GM23338 (cell line): ENCODE results near the gene WFS1.

Experiments used
- CTCF ChIP-seq, 2 experiments: fragments of 200-600 bp in 1 of 2; sonication (generic) in 1 of 2; conservative IDR thresholded peaks; 2 replicates each; pipeline versions ENCODE4 v1.5.1 to v1.6.1; 2016 to 2017; ENCODE audit warnings: antibody characterized with exemption in 2 of 2, low read depth in 2 of 2, mild to moderate bottlenecking in 2 of 2, moderate library complexity in 1 of 2
- EZH2 ChIP-seq: fragments of 200-600 bp; sonication (generic); IDR thresholded peaks from one replicate; pipeline ENCODE4 v1.8.0; 2017; ENCODE audit warnings: antibody characterized with exemption, mild to moderate bottlenecking, low read depth; ENCODE audit not compliant: unreplicated experiment
- EZH2phosphoT487 ChIP-seq: fragments of 200-600 bp; sonication (generic); IDR thresholded peaks from one replicate; pipeline ENCODE4 v1.8.1; 2018; ENCODE audit warnings: antibody characterized with exemption; ENCODE audit not compliant: unreplicated experiment
- JUNB ChIP-seq: IDR thresholded peaks from one replicate; pipeline ENCODE4 v1.6.1; 2016; ENCODE audit warnings: antibody characterized with exemption; ENCODE audit not compliant: unreplicated experiment
- POLR2AphosphoS5 ChIP-seq: IDR thresholded peaks from 2 replicates; pipeline ENCODE4 v1.6.1; 2016; ENCODE audit warnings: antibody characterized with exemption, low read depth
- REST ChIP-seq: IDR thresholded peaks from one replicate; pipeline ENCODE4 v1.6.1; 2018; ENCODE audit warnings: antibody characterized with exemption; ENCODE audit not compliant: unreplicated experiment
- STAT1 ChIP-seq: IDR thresholded peaks from one replicate; pipeline ENCODE4 v1.6.1; 2016; ENCODE audit warnings: antibody characterized with exemption; ENCODE audit not compliant: unreplicated experiment

GRCh38 chr4:6308899-6309643, 39.4 kb downstream of the WFS1 start:
- TF ChIP-seq CTCF (conservative IDR thresholded peaks at IDR 0.05; ENCODE audit: low read depth in 2 of 2) (peak; percentile 18 to 55; a peak in 3 of 4 replicates), POLR2AphosphoS5 (no peak), EZH2 (no peak), JUNB (no peak), REST (no peak), STAT1 (no peak), EZH2phosphoT487 (no peak)
